Ishikawa (cell line): ENCODE data around the gene OTUD5.

Experiments used
- CEBPB ChIP-seq: IDR thresholded peaks from 2 replicates; pipeline ENCODE4 v1.6.1; 2012
- CREB1 ChIP-seq: IDR thresholded peaks from 2 replicates; pipeline ENCODE4 v1.6.1; 2012; ENCODE audit warnings: low read depth
- EGR1 ChIP-seq: IDR thresholded peaks from 2 replicates; pipeline ENCODE4 v1.6.1; 2012
- EP300 ChIP-seq: IDR thresholded peaks from 2 replicates; pipeline ENCODE4 v1.6.1; 2012; ENCODE audit warnings: borderline replicate concordance
- FOXM1 ChIP-seq: IDR thresholded peaks from 2 replicates; pipeline ENCODE4 v1.6.1; 2012; ENCODE audit warnings: low read depth, borderline replicate concordance
- NFIC ChIP-seq: IDR thresholded peaks from 2 replicates; pipeline ENCODE4 v1.6.1; 2012
- RAD21 ChIP-seq: IDR thresholded peaks from 2 replicates; pipeline ENCODE4 v1.6.1; 2012; ENCODE audit warnings: low read depth
- TAF1 ChIP-seq: IDR thresholded peaks from 2 replicates; pipeline ENCODE4 v1.6.1; 2012; ENCODE audit warnings: low read depth, mild to moderate bottlenecking
- TCF12 ChIP-seq: IDR thresholded peaks from 2 replicates; pipeline ENCODE4 v1.6.1; 2012; ENCODE audit warnings: low read depth
- TEAD4 ChIP-seq: IDR thresholded peaks from 2 replicates; pipeline ENCODE4 v1.6.1; 2012
- YY1 ChIP-seq: IDR thresholded peaks from 2 replicates; pipeline ENCODE4 v1.6.1; 2012; ENCODE audit warnings: low read depth
- ZBTB7A ChIP-seq: IDR thresholded peaks from 2 replicates; pipeline ENCODE4 v1.6.1; 2012; ENCODE audit warnings: low read depth
- TF ChIP-seq, protein P1 (sequence below): IDR thresholded peaks from 2 replicates; pipeline ENCODE4 v1.6.1; 2012; ENCODE audit warnings: low read depth, mild to moderate bottlenecking
- TF ChIP-seq, protein P2 (sequence below): IDR thresholded peaks from 2 replicates; pipeline ENCODE4 v1.6.1; 2012
- TF ChIP-seq, protein P3 (sequence below): IDR thresholded peaks from 2 replicates; pipeline ENCODE4 v1.6.1; 2012

The OTUD5 gene

DNA sequence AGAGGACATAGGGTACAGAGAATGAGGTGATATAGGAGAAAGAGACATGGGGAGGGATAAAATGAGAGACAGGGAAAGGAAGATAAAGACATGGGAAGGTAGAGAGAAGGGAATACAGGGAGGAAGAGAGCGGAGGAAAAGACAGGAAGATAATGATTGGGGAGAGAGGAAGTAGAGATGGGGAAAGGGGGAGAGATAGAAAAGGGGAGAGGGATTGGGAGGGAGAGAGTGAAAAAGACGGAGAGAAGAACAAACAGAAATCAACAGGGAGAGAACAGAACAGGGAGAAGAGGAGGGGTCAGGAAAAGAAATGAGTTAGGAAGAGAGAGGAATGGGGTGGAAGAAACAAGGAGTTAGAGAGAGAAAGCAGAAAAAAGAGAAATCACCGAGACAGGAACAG lies 40.0 kb upstream of the OTUD5 start:
- TF ChIP-seq CEBPB (no peak), EP300 (no peak)

DNA sequence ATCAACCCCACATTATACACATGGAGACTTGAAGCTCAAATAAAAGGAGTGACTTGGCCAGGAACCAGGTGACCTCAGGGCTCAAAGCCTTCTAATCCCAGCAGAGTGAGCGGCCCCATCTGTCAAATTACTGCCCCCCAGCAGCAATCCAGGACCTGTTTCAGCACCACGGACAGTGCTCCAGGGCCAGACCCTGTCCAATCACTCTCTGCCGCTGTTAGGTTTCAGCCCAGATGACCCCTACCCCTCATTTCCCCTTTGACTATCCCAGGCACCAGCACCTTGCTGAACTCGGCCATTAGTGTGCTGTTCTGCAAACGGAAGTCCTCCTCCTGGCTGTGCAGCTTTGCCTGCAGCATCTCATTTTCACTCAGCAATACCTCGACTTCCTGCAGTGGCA lies 39.6 kb upstream of the OTUD5 start:
- TF ChIP-seq RAD21 = no peak
- TF ChIP-seq ZBTB7A = 0 out of 2 replicates have a peak, but pooled peaks have one; percentile 43
- TF ChIP-seq, protein P1, sequence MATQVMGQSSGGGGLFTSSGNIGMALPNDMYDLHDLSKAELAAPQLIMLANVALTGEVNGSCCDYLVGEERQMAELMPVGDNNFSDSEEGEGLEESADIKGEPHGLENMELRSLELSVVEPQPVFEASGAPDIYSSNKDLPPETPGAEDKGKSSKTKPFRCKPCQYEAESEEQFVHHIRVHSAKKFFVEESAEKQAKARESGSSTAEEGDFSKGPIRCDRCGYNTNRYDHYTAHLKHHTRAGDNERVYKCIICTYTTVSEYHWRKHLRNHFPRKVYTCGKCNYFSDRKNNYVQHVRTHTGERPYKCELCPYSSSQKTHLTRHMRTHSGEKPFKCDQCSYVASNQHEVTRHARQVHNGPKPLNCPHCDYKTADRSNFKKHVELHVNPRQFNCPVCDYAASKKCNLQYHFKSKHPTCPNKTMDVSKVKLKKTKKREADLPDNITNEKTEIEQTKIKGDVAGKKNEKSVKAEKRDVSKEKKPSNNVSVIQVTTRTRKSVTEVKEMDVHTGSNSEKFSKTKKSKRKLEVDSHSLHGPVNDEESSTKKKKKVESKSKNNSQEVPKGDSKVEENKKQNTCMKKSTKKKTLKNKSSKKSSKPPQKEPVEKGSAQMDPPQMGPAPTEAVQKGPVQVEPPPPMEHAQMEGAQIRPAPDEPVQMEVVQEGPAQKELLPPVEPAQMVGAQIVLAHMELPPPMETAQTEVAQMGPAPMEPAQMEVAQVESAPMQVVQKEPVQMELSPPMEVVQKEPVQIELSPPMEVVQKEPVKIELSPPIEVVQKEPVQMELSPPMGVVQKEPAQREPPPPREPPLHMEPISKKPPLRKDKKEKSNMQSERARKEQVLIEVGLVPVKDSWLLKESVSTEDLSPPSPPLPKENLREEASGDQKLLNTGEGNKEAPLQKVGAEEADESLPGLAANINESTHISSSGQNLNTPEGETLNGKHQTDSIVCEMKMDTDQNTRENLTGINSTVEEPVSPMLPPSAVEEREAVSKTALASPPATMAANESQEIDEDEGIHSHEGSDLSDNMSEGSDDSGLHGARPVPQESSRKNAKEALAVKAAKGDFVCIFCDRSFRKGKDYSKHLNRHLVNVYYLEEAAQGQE = peak; percentile 88
- TF ChIP-seq TCF12 = no peak
- TF ChIP-seq EGR1 = no peak

DNA sequence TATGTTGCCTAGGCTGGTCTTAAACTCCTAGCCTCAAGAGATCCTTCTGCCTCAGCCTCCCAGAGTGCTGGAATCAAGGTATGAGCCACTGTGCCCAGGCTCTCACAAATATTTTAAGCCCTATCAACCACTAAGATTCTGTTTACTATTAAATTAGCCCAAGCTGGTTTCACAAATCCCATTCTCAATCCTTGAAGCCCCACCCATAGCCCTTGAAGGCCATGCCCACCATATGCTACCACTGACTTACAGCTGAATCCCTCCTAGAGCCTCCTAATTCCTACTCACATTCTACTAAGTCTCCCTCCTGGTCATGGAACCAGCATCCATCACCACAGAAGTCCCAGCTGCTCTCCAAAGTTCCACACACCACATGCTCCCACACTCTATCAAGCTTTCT lies 34.9 kb upstream of the OTUD5 start:
- TF ChIP-seq EGR1 (no peak), NFIC (no peak)

DNA sequence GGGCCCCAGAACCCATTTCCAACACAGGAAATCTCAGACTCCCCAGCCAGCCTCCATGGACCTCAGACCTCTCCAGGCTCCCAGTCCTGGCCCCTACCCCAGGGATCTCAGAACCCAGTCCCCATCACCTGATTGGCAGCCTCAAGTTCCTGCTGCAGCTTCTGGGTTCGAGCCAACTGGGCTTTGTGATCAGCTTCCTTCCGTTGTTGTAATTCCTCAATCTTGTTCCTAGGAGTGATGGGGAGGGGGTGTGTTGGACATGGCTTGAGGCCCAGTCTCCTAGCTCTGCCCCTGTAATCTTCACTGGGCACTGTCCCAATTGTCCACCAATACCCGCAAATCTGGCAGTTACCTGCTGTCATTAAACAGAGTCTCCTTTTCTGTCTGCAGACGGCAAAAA lies 32.1 kb upstream of the OTUD5 start:
- TF ChIP-seq FOXM1 = no peak
- TF ChIP-seq TCF12 = no peak
- no peak for TF ChIP-seq EP300
- TF ChIP-seq NFIC = no peak
- TF ChIP-seq, protein P2, sequence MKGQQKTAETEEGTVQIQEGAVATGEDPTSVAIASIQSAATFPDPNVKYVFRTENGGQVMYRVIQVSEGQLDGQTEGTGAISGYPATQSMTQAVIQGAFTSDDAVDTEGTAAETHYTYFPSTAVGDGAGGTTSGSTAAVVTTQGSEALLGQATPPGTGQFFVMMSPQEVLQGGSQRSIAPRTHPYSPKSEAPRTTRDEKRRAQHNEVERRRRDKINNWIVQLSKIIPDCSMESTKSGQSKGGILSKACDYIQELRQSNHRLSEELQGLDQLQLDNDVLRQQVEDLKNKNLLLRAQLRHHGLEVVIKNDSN = no peak
- no peak for TF ChIP-seq TAF1
- TF ChIP-seq CREB1 = no peak
- no peak for TF ChIP-seq RAD21
- TF ChIP-seq ZBTB7A = no peak
- no peak for TF ChIP-seq EGR1
- TF ChIP-seq, protein P1 = no peak

DNA sequence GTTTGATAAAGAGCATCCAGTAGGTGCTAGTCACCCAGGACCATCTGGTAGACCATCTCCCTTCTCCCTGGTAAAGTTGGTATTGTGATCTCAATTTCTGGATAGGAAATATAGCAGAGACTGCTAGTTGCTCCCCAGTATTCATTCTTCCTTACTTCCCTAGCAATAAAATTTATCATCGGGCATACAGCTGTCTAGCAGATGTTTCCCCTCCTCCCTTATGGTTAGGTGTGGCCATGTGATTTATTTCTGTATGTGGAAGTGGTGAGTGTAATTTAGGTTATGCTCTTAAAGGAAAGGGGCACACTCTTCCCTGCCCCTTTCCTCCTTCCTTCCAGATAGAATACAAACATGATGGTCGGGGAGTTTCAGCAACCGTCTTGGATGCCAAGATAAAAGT lies 26.5 kb upstream of the OTUD5 start:
- no peak for TF ChIP-seq TEAD4
- TF ChIP-seq ZBTB7A = no peak
- TF ChIP-seq FOXM1 = no peak
- no peak for TF ChIP-seq EP300
- TF ChIP-seq, protein P3, sequence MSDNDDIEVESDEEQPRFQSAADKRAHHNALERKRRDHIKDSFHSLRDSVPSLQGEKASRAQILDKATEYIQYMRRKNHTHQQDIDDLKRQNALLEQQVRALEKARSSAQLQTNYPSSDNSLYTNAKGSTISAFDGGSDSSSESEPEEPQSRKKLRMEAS = no peak

DNA sequence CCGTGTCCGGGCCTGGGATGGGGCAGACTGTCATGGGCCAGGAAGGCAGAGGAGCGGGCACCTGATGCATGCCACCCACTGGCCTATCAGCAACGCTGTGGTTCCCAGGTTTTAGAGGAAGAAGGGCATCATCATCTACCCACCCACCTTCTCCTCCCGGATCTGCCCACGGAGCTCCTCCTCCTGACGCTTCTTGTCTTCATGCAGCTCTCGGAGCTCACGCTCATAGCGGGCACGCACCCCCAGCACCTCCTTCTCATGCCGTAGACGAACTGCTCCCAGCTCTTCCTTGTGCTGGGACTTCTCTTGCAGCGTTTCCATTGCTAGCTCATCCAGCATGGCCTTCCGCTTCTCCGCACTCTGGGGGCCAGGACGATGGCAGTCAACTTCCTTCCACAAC lies 25.7 kb upstream of the OTUD5 start:
- TF ChIP-seq, protein P1 = no peak
- no peak for TF ChIP-seq NFIC
- TF ChIP-seq, protein P3 = no peak
- TF ChIP-seq TAF1 = no peak
- no peak for TF ChIP-seq YY1
- no peak for TF ChIP-seq ZBTB7A
- TF ChIP-seq EGR1 = no peak
- TF ChIP-seq, protein P2 = no peak
